Astrocyte of the spinal cord (primary cell): ENCODE data around the gene RNFT2.
A peak's percentile ranks its signal among the peaks of the same experiment; 100 is the strongest.

Source experiments
- DNase-seq: peaks from one replicate; pipeline ENCODE4 v3.0.0; 2011; ENCODE audit warnings: low read depth, low spot score
- H3K4me3 ChIP-seq: 2 replicates; pipeline ENCODE4 v1.5.1; 2011; ENCODE audit warnings: low read depth, mild to moderate bottlenecking, low read length, moderate library complexity
- CTCF ChIP-seq: IDR thresholded peaks from 2 replicates; pipeline ENCODE4 v1.5.1; 2012; ENCODE audit warnings: low read depth, mild to moderate bottlenecking, low read length, inconsistent platforms
- in situ Hi-C: cut with HindIII; loops from 2 replicates; pipeline ENCODE4 v1.10.0; 2017; ENCODE audit warnings: low sequenced_read_pairs

The RNFT2 gene

GRCh38 chr12:116880817-116881324 lies 142.8 kb downstream of the RNFT2 start:
- no peak for DNase-seq
- in situ Hi-C loops, result no loop called here
- no peak overlapping the region for H3K4me3 ChIP-seq
- no peak for TF ChIP-seq CTCF

GRCh38 chr12:116881325-116881876 lies 143.3 kb downstream of the RNFT2 start, which contains the start of gene HRK:
HRK (minus strand) TSS chr12:116881441; CDS start chr12:116881307, 134 bp downstream.
- DNase-seq, result no peak
- no peak for TF ChIP-seq CTCF
- in situ Hi-C loops, result no loop called here
- no peak within 1 kb of the TSS for H3K4me3 ChIP-seq

- no peak for TF ChIP-seq CTCF
- no peak overlapping the region for H3K4me3 ChIP-seq
- no peak for DNase-seq
- in situ Hi-C loops, result no loop called here
Observed at GRCh38 chr12:116881877-116882507, 143.9 kb downstream of the RNFT2 start.

GRCh38 chr12:116882742-116883141 lies 144.6 kb downstream of the RNFT2 start:
- H3K4me3 ChIP-seq, result no peak overlapping the region
- in situ Hi-C loops, result no loop called here
- peak; percentile 15 for TF ChIP-seq CTCF
- peak; percentile 31 for DNase-seq

- no peak for TF ChIP-seq CTCF
- in situ Hi-C loops, result no loop called here
- DNase-seq, result no peak
- H3K4me3 ChIP-seq, result no peak overlapping the region
Observed at GRCh38 chr12:116884871-116885270, 146.8 kb downstream of the RNFT2 start.

GRCh38 chr12:116885491-116885890 lies 147.4 kb downstream of the RNFT2 start:
- TF ChIP-seq CTCF, result no peak
- DNase-seq, result no peak
- in situ Hi-C loops, result no loop called here
- no peak overlapping the region for H3K4me3 ChIP-seq
